ENCODE data around the gene DUSP5. TPM values are rescaled to one million over a fixed set of nuclear protein-coding genes. Genes with fewer than 3 reads are reported as not detected.

DUSP5 gene
- total and polyA plus RNA-seq, 10 of the 15 experiments (the other 5 are each of a cell fraction or from before 2014, with no cell fraction given) = 2.1 to 95.9 (median 23.4) TPM

DNA sequence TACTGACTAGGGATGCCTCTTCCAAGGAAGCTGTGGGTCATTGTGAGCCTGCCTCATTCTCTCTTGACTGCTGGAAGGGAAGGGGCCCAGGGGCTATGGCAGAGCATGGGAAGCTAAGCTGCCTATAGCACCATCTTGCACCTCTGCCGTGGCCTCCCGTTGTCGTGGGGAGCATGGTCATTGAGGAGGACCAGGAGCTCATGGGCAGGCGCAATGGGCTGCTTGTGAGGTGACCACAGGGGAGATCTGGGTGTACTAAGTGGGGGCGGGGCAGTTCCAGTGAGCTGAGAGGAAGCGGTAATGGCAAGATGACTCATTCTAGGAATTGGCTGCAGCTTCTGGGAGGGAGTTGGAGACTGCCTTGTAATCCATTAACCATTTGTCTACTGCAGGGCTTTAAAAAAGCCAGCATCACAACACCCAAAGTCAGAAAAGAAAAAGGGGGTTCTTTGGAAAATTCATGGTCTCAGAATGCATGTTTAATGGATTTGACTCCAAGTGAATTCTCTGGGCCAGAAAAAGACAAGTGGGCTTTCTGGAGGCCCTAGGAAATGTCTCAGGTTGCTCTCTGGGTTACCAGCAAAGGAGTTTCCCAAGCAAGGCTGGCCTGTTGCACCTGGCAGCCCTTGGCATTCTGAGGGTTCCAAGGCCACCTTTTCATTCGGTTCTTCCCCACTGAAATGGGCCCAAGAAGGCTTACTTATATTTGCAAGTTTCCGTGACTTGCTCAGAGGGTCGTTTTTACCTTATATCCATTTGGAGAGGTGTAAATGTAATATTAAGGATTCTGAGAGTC is 3.6 kb downstream of the DUSP5 start (continued):
- TF ChIP-seq, protein P1, sequence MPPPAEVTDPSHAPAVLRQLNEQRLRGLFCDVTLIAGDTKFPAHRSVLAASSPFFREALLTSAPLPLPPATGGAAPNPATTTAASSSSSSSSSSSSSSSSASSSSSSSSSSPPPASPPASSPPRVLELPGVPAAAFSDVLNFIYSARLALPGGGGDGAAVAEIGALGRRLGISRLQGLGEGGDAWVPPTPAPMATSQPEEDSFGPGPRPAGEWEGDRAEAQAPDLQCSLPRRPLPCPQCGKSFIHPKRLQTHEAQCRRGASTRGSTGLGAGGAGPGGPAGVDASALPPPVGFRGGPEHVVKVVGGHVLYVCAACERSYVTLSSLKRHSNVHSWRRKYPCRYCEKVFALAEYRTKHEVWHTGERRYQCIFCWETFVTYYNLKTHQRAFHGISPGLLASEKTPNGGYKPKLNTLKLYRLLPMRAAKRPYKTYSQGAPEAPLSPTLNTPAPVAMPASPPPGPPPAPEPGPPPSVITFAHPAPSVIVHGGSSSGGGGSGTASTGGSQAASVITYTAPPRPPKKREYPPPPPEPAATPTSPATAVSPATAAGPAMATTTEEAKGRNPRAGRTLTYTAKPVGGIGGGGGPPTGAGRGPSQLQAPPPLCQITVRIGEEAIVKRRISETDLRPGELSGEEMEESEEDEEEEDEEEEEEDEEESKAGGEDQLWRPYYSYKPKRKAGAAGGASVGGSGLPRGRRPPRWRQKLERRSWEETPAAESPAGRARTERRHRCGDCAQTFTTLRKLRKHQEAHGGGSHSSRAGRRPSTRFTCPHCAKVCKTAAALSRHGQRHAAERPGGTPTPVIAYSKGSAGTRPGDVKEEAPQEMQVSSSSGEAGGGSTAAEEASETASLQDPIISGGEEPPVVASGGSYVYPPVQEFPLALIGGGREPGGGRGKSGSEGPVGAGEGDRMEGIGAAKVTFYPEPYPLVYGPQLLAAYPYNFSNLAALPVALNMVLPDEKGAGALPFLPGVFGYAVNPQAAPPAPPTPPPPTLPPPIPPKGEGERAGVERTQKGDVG (CRISPR knock-in tag; IDR thresholded peaks at IDR 0.05) = no peak
- TF ChIP-seq CBFB (IDR thresholded peaks at IDR 0.05; ENCODE audit: low read depth) = 0 out of 2 replicates have a peak, but pooled peaks have one; percentile 37
- TF ChIP-seq GABPA (IDR thresholded peaks at IDR 0.05; ENCODE audit: low read depth) = no peak
- TF ChIP-seq, protein P2, sequence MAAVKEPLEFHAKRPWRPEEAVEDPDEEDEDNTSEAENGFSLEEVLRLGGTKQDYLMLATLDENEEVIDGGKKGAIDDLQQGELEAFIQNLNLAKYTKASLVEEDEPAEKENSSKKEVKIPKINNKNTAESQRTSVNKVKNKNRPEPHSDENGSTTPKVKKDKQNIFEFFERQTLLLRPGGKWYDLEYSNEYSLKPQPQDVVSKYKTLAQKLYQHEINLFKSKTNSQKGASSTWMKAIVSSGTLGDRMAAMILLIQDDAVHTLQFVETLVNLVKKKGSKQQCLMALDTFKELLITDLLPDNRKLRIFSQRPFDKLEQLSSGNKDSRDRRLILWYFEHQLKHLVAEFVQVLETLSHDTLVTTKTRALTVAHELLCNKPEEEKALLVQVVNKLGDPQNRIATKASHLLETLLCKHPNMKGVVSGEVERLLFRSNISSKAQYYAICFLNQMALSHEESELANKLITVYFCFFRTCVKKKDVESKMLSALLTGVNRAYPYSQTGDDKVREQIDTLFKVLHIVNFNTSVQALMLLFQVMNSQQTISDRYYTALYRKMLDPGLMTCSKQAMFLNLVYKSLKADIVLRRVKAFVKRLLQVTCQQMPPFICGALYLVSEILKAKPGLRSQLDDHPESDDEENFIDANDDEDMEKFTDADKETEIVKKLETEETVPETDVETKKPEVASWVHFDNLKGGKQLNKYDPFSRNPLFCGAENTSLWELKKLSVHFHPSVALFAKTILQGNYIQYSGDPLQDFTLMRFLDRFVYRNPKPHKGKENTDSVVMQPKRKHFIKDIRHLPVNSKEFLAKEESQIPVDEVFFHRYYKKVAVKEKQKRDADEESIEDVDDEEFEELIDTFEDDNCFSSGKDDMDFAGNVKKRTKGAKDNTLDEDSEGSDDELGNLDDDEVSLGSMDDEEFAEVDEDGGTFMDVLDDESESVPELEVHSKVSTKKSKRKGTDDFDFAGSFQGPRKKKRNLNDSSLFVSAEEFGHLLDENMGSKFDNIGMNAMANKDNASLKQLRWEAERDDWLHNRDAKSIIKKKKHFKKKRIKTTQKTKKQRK (IDR thresholded peaks at IDR 0.05; ENCODE audit: low read depth, low read length) = no peak
- peak; percentile 76; the same call in 1 of the 3 replicates for TF ChIP-seq POU2F2 (IDR thresholded peaks at IDR 0.05; ENCODE audit: borderline replicate concordance, low read depth, low read length)
- no peak for TF ChIP-seq MYC (IDR thresholded peaks at IDR 0.05; ENCODE audit: insufficient read depth, insufficient read length, insufficient replicate concordance, low read length, severe bottlenecking)
- TF ChIP-seq SP1 (IDR thresholded peaks at IDR 0.05; ENCODE audit: low read depth, low read length) = peak; percentile 68
- peak; percentile 2; the same call in 1 of the 2 replicates for TF ChIP-seq NRF1 (conservative IDR thresholded peaks at IDR 0.05; ENCODE audit: low read depth, low read length)
- TF ChIP-seq, protein P3, sequence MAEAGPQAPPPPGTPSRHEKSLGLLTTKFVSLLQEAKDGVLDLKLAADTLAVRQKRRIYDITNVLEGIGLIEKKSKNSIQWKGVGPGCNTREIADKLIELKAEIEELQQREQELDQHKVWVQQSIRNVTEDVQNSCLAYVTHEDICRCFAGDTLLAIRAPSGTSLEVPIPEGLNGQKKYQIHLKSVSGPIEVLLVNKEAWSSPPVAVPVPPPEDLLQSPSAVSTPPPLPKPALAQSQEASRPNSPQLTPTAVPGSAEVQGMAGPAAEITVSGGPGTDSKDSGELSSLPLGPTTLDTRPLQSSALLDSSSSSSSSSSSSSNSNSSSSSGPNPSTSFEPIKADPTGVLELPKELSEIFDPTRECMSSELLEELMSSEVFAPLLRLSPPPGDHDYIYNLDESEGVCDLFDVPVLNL (IDR thresholded peaks at IDR 0.05; ENCODE audit: low read depth, low read length) = no peak
- TF ChIP-seq SREBF2 (IDR thresholded peaks at IDR 0.05; ENCODE audit: low read length) = 0 out of 2 replicates have a peak, but pooled peaks have one; percentile 16
- TF ChIP-seq NFYA (IDR thresholded peaks at IDR 0.05; ENCODE audit: borderline replicate concordance, low read depth, low read length) = no peak
- no peak for TF ChIP-seq BRCA1 (IDR thresholded peaks at IDR 0.05; ENCODE audit: low read depth, low read length)
- TF ChIP-seq, protein P4, sequence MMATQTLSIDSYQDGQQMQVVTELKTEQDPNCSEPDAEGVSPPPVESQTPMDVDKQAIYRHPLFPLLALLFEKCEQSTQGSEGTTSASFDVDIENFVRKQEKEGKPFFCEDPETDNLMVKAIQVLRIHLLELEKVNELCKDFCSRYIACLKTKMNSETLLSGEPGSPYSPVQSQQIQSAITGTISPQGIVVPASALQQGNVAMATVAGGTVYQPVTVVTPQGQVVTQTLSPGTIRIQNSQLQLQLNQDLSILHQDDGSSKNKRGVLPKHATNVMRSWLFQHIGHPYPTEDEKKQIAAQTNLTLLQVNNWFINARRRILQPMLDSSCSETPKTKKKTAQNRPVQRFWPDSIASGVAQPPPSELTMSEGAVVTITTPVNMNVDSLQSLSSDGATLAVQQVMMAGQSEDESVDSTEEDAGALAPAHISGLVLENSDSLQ (IDR thresholded peaks at IDR 0.05) = no peak
- TF ChIP-seq, protein P5, sequence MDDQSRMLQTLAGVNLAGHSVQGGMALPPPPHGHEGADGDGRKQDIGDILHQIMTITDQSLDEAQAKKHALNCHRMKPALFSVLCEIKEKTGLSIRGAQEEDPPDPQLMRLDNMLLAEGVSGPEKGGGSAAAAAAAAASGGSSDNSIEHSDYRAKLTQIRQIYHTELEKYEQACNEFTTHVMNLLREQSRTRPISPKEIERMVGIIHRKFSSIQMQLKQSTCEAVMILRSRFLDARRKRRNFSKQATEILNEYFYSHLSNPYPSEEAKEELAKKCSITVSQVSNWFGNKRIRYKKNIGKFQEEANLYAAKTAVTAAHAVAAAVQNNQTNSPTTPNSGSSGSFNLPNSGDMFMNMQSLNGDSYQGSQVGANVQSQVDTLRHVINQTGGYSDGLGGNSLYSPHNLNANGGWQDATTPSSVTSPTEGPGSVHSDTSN (IDR thresholded peaks at IDR 0.05; ENCODE audit: insufficient replicate concordance, low read depth, low read length) = no peak
- no peak for TF ChIP-seq ASH2L (IDR thresholded peaks at IDR 0.05; ENCODE audit: borderline replicate concordance, low read depth)
- TF ChIP-seq ZNF24 (IDR thresholded peaks at IDR 0.05) = peak; percentile 31; the same call in 1 of the 2 replicates
- TF ChIP-seq, protein P6, sequence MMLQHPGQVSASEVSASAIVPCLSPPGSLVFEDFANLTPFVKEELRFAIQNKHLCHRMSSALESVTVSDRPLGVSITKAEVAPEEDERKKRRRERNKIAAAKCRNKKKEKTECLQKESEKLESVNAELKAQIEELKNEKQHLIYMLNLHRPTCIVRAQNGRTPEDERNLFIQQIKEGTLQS (IDR thresholded peaks at IDR 0.05; ENCODE audit: borderline replicate concordance, extremely low read depth, low read depth, low read length) = no peak
- TF ChIP-seq CHD2 (IDR thresholded peaks at IDR 0.05; ENCODE audit: borderline replicate concordance, low read depth, low read length) = peak; percentile 78; the same call in 1 of the 2 replicates
